ENCODE measurements around the gene DGKH. TPM values are rescaled to one million over a fixed set of nuclear protein-coding genes. Genes with fewer than 3 reads are reported as not detected.
A peak's percentile ranks its signal among the peaks of the same experiment; 100 is the strongest.

DGKH gene
- total and polyA plus RNA-seq, 9 of the 15 experiments (the other 6 are each of a cell fraction or from before 2014, with no cell fraction given), result 0.38 to 4.4 (median 3.1) TPM

- TF ChIP-seq E2F6 (IDR thresholded peaks at IDR 0.05; ENCODE audit: borderline replicate concordance in 1 of 2, extremely low read depth in 1 of 2, insufficient read depth in 1 of 2, insufficient read length in 1 of 2, low read depth in 1 of 2, low read length in 1 of 2, poor library complexity in 1 of 2, severe bottlenecking in 1 of 2) (peak in 1 of 2 experiments; percentile 66), NR1H2 (CRISPR knock-in tag; IDR thresholded peaks at IDR 0.05) (no peak), MIER1 (IDR thresholded peaks at IDR 0.05; ENCODE audit: low read depth) (no peak), IRF2 (CRISPR knock-in tag; IDR thresholded peaks at IDR 0.05) (no peak), ELF1 (tag; IDR thresholded peaks at IDR 0.05) (no peak), L3MBTL2 (IDR thresholded peaks at IDR 0.05) (peak; percentile 68; the same call in 1 of the 2 replicates), ARID4B (CRISPR knock-in tag; IDR thresholded peaks at IDR 0.05) (0 out of 2 replicates have a peak, but pooled peaks have one; percentile 36), ZSCAN29 (IDR thresholded peaks at IDR 0.05) (no peak)
Observed at GRCh38 chr13:42041011-42041683, 7.3 kb upstream of the DGKH start (continued).

Measured in K562 (cell line).